IMR-90 (cell line): Measurements from ENCODE around the gene EMILIN2. TPM values are rescaled to one million over a fixed set of nuclear protein-coding genes. Genes with fewer than 3 reads are reported as not detected.

Source experiments
- ATAC-seq: fragments of 200-7000 bp; cut with Tn5 transposase; 2 replicates; pipeline ENCODE4 v1.9.1; 2020; ENCODE audit warnings: low read depth, mild to moderate bottlenecking, moderate library complexity
- BruUV-seq: library from RNA; stranded (reverse); fragments of 400-500 nt; replicated peaks from 2 replicates; lab custom pipeline; 2021; lab: Mats Ljungman, UMichigan
- CTCF ChIA-PET: fragments of 300-600 bp; formaldehyde crosslinking; extraction: SDS; loops from one replicate; lab custom pipeline; 2021; ENCODE audit warnings: antibody characterized with exemption; lab: Yijun Ruan, JAX
- POLR2A ChIA-PET: fragments of 300-600 bp; sonication (Branson Sonifier 250); formaldehyde crosslinking; loops from one replicate; lab custom pipeline; 2022; ENCODE audit warnings: antibody characterized with exemption; ENCODE audit not compliant: unreplicated experiment; lab: Charles Lee
- DNase-seq: peaks from one replicate; pipeline ENCODE4 v3.0.0; 2013
- H2AFZ ChIP-seq: replicated peaks from 2 replicates; pipeline ENCODE3; 2013; ENCODE audit warnings: low read length, mild to moderate bottlenecking; ENCODE audit not compliant: poor library complexity
- H2AK5ac ChIP-seq: 2 replicates; pipeline ENCODE4 v1.6.1; 2013; ENCODE audit warnings: low read depth, low read length, inconsistent platforms
- H2AK9ac ChIP-seq: replicated peaks from 2 replicates; pipeline ENCODE3; 2013; ENCODE audit warnings: mild to moderate bottlenecking, low read depth, low read length, moderate library complexity; ENCODE audit not compliant: poor library complexity
- H2BK120ac ChIP-seq: 2 replicates; pipeline ENCODE4 v1.6.1; 2013; ENCODE audit warnings: low read depth, low read length, inconsistent platforms
- H2BK15ac ChIP-seq: 3 replicates; pipeline ENCODE4 v1.6.1; 2013; ENCODE audit warnings: low read depth, low read length, inconsistent platforms
- H2BK20ac ChIP-seq: 2 replicates; pipeline ENCODE4 v1.6.1; 2013; ENCODE audit warnings: low read depth, mild to moderate bottlenecking, inconsistent platforms, low read length, moderate library complexity
- H2BK5ac ChIP-seq: 2 replicates; pipeline ENCODE4 v1.6.1; 2013; ENCODE audit warnings: mild to moderate bottlenecking, low read depth, low read length, inconsistent platforms; ENCODE audit not compliant: poor library complexity, severe bottlenecking
- H3K14ac ChIP-seq: replicated peaks from 2 replicates; pipeline ENCODE4 v1.6.1; 2013; ENCODE audit warnings: low read depth, low read length, inconsistent platforms
- H3K18ac ChIP-seq: 2 replicates; pipeline ENCODE4 v1.6.1; 2013; ENCODE audit warnings: low read depth, low read length, control low read depth
- H3K23ac ChIP-seq: 2 replicates; pipeline ENCODE4 v1.6.1; 2013; ENCODE audit warnings: low read depth, low read length, inconsistent platforms
- H3K27ac ChIP-seq: 2 replicates; pipeline ENCODE4 v1.5.1; 2013; ENCODE audit warnings: mild to moderate bottlenecking, control low read depth, low read length; ENCODE audit not compliant: insufficient read depth
- H3K27me3 ChIP-seq: 2 replicates; pipeline ENCODE4 v1.6.1; 2013; ENCODE audit warnings: low read length; ENCODE audit not compliant: control insufficient read depth, insufficient read depth
- H3K36me3 ChIP-seq: 2 replicates; pipeline ENCODE4 v1.6.1; 2013; ENCODE audit warnings: low read length, mixed read lengths; ENCODE audit not compliant: control insufficient read depth, insufficient read depth
- H3K4ac ChIP-seq: 2 replicates; pipeline ENCODE4 v1.6.1; 2013; ENCODE audit warnings: low read depth, low read length, inconsistent platforms
- H3K4me1 ChIP-seq: 2 replicates; pipeline ENCODE4 v1.6.1; 2013; ENCODE audit warnings: low read length, mixed read lengths; ENCODE audit not compliant: control insufficient read depth, insufficient read depth
- H3K4me2 ChIP-seq: 2 replicates; pipeline ENCODE4 v1.6.1; 2013; ENCODE audit warnings: low read depth, mild to moderate bottlenecking, control low read depth, low read length, moderate library complexity
- H3K4me3 ChIP-seq: 2 replicates; pipeline ENCODE4 v1.5.1; 2013; ENCODE audit warnings: low read depth, mild to moderate bottlenecking, control low read depth, low read length, moderate library complexity; ENCODE audit not compliant: insufficient read depth
- H3K56ac ChIP-seq: 2 replicates; pipeline ENCODE4 v1.6.1; 2013; ENCODE audit warnings: low read length, inconsistent platforms; ENCODE audit not compliant: insufficient read depth; ENCODE audit errors: extremely low read depth
- H3K79me1 ChIP-seq, 2 experiments: 2 replicates each; pipeline ENCODE4 v1.6.1; 2013; ENCODE audit warnings: low read length in 2 of 2, inconsistent platforms in 1 of 2, low read depth in 1 of 2
- H3K9ac ChIP-seq: 2 replicates; pipeline ENCODE4 v1.6.1; 2013; ENCODE audit warnings: low read depth, low read length, control low read depth
- H3K9me1 ChIP-seq: 2 replicates; pipeline ENCODE4 v1.6.1; 2013; ENCODE audit warnings: low read length, inconsistent platforms; ENCODE audit not compliant: insufficient read depth
- H3K9me3 ChIP-seq: 2 replicates; pipeline ENCODE4 v1.6.1; 2013; ENCODE audit warnings: low read length; ENCODE audit not compliant: control insufficient read depth, insufficient read depth
- H4K20me1 ChIP-seq: 2 replicates; pipeline ENCODE4 v1.6.1; 2013; ENCODE audit warnings: low read length, inconsistent platforms; ENCODE audit not compliant: insufficient read depth
- H4K5ac ChIP-seq: 2 replicates; pipeline ENCODE4 v1.6.1; 2013; ENCODE audit warnings: mild to moderate bottlenecking, low read depth, low read length, control low read depth
- H4K8ac ChIP-seq, 2 experiments: 2 replicates each; pipeline ENCODE4 v1.6.1; 2013; ENCODE audit warnings: low read depth in 2 of 2, low read length in 2 of 2, control low read depth in 1 of 2, inconsistent platforms in 1 of 2
- H4K91ac ChIP-seq: 2 replicates; pipeline ENCODE4 v1.6.1; 2013; ENCODE audit warnings: low read depth, low read length, inconsistent platforms; ENCODE audit not compliant: insufficient read depth
- RCOR1 ChIP-seq: IDR thresholded peaks from 2 replicates; pipeline ENCODE4 v1.6.1; 2012; ENCODE audit warnings: mild to moderate bottlenecking, low read length, improper control_type of control experiment; ENCODE audit not compliant: insufficient replicate concordance
- WGBS, 2 experiments: methylation state at CpG; one replicate each; pipeline versions ENCODE4 v1.1.5 to v1.1.7; 2013; ENCODE audit warnings: missing lambda C conversion rate in 2 of 2; ENCODE audit not compliant: insufficient read length in 1 of 2; ENCODE audit errors: extremely low coverage in 2 of 2; 5-methylcytosine and 5-hydroxymethylcytosine counted together
- dilution Hi-C: fragments of 300-500 bp; cut with HindIII; formaldehyde crosslinking; loops from one replicate; pipeline ENCODE4 v1.14.3; 2018; ENCODE audit warnings: low sequenced_read_pairs; ENCODE audit not compliant: unreplicated experiment
- in situ Hi-C: fragments of 300-500 bp; cut with MboI; formaldehyde crosslinking; loops from 3 replicates; pipeline ENCODE4 v1.14.3; 2019; ENCODE audit warnings: low sequenced_read_pairs, inconsistent platforms, mixed read lengths
- intact Hi-C: fragments of 100-400 bp; cut with micrococcal nuclease; formaldehyde crosslinking; loops from 2 replicates; pipeline ENCODE4 v1.10.0; 2022
- polyA plus RNA-seq, 3 experiments: library from polyadenylated mRNA; depleted of rRNA; stranded (reverse); fragments of >200 nt; gene quantifications; 2 replicates each; pipeline ENCODE4 v1.2.3, GENCODE V29; 2012; ENCODE audit warnings: low replicate concordance in 1 of 3
- total RNA-seq: library from RNA; depleted of rRNA; stranded (reverse); fragments of >200 nt; gene quantifications from 2 replicates; pipeline ENCODE4 v1.2.3, GENCODE V29; 2012

The EMILIN2 gene
- total and polyA plus RNA-seq, 2 of the 4 experiments (the other 2 are of a cell fraction), result under 0.01 to 0.14 TPM

DNA sequence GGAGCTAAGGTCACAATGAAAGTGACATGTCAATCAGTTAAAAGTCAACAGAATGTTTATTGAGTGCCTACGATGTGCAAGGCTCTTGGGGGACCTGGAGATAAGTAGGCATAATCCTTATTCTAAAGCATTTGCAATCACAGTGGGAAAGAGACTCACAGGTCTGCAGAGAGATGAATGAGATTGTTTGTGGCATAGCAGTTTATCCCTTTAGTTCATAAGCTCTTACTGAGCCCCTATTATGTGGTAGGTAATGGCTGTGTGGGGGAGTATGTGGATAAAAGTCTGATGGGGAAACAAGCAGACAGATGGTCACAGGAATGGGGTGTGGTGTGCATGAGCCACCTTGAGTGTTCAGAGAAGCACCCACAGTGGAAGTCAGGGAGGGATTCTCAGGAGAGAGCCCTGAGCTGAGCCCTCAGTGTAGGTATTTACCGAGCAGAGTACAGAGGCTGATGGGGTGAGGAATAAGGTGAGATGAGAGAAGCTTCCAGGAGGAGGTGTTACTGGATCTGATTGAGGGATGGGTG lies 48.1 kb downstream of the EMILIN2 start:
- in situ Hi-C loops (no loop called here), intact Hi-C loops (no loop called here), dilution Hi-C loops (no loop called here)
- no peak overlapping the region for H4K91ac ChIP-seq
- no peak overlapping the region for H2BK15ac ChIP-seq
- peaks cover 6% of the 10 kb centered on the region; the same call in 1 of the 2 replicates for H3K9me3 ChIP-seq
- H4K20me1 ChIP-seq, result no peaks in the 10 kb centered on the region
- BruUV-seq, result no TSS peak
- H2AFZ ChIP-seq, result no peak overlapping the region
- peaks cover 2% of the 10 kb centered on the region for H3K4me1 ChIP-seq
- no peak overlapping the region for H3K4ac ChIP-seq
- no peak for TF ChIP-seq RCOR1
- no peaks in the 10 kb centered on the region for H3K36me3 ChIP-seq
- H2BK120ac ChIP-seq, result no peak overlapping the region
- no peak overlapping the region for H4K5ac ChIP-seq
- ChIA-PET CTCF (no interaction called here), POLR2A (no interaction called here)
- H3K14ac ChIP-seq, result no peak overlapping the region
- no peaks in the 10 kb centered on the region for H3K79me1 ChIP-seq
- H2AK9ac ChIP-seq, result no peak overlapping the region
- H3K9ac ChIP-seq, result no peak overlapping the region
- H2BK5ac ChIP-seq, result no peak overlapping the region
- WGBS, 2 experiments, result no CpG with 5 or more reads among the region's 2 CpGs
- DNase-seq (no peak), ATAC-seq (no peak)
- H3K27me3 ChIP-seq, result peaks cover 8% of the 10 kb centered on the region
- H3K4me2 ChIP-seq, result no peak overlapping the region
- no peak overlapping the region for H3K18ac ChIP-seq
- H2BK20ac ChIP-seq, result no peak overlapping the region
- no peaks in the 10 kb centered on the region; the same call in 1 of the 2 replicates for H3K9me1 ChIP-seq
- H3K56ac ChIP-seq, result no peak overlapping the region
- H3K23ac ChIP-seq, result no peak overlapping the region
- H3K4me3 ChIP-seq, result no peak overlapping the region
- H3K27ac ChIP-seq, result no peak overlapping the region
- no peak overlapping the region for H4K8ac ChIP-seq
- no peak overlapping the region for H2AK5ac ChIP-seq
